AG09319 (cell line): ENCODE results near the gene PGGHG.

Experiments
- DNase-seq: peaks from one replicate; pipeline ENCODE4 v3.0.0-alpha.2; 2010; ENCODE audit warnings: low read depth; ENCODE audit errors: extremely low read depth
- TF ChIP-seq, protein P1 (sequence below): IDR thresholded peaks from 2 replicates; pipeline ENCODE4 v1.5.1; 2011; ENCODE audit warnings: low read depth, mild to moderate bottlenecking, inconsistent platforms, low read length, moderate library complexity

The PGGHG gene

DNA sequence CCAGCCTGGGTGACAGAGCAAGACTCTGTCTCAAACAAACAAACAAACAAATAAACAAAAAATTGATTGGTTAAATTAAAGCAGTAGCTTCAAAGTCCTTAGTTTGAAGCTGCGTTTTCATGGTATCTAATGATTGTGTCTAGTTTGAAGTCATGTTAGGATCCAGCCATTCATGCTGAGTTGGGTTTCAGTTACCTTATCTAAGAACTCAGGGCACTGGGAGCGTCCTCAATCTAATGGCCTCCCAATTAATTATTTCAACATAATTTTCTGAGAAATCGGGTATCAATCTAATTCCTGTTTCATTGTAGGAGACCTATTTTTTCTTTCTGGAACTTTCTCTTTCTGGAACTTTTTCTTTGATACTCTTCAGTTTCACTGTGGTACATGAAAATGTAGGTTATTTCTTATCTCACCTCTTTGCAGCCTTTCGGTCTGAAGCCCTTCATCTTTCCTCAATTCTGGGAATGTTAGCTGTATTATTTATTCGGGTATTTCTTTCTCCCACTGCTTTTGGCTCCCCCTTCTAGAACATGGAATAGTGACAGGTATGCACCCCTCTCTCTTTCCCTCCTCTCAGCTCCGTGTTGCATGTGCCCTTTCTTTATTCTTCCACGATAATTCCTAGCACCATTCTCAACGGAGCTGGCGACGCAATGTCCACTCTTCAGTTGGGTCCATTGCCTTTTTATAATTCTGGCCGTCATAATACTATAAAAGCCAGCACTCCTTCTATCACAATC lies 56.1 kb downstream of the PGGHG start:
- TF ChIP-seq, protein P1, sequence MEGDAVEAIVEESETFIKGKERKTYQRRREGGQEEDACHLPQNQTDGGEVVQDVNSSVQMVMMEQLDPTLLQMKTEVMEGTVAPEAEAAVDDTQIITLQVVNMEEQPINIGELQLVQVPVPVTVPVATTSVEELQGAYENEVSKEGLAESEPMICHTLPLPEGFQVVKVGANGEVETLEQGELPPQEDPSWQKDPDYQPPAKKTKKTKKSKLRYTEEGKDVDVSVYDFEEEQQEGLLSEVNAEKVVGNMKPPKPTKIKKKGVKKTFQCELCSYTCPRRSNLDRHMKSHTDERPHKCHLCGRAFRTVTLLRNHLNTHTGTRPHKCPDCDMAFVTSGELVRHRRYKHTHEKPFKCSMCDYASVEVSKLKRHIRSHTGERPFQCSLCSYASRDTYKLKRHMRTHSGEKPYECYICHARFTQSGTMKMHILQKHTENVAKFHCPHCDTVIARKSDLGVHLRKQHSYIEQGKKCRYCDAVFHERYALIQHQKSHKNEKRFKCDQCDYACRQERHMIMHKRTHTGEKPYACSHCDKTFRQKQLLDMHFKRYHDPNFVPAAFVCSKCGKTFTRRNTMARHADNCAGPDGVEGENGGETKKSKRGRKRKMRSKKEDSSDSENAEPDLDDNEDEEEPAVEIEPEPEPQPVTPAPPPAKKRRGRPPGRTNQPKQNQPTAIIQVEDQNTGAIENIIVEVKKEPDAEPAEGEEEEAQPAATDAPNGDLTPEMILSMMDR: no peak
- DNase-seq: no peak
